ENCODE measurements around the gene PLXNA1.

Gene PLXNA1

DNA sequence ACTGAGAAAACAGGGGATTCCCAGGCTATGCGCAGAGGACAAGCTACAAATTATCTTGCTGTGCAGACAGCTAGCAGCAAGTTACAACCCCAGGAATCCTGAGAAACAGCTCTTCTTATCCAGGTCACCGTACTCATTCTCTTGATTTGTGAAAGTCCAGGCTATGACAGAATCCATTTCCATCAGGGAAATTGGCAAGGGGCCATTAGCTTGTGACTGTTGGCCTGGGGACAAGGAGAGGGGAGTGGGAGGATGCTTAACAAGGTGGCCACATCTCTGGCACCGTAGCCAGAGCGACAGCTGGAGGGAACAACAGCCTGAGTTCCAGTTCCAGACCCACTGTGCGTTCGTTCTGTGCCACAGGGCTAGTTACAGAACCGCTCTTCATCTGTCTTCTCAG is 44.9 kb upstream of the PLXNA1 start:
- DNase-seq (ENCODE audit: low read depth), result peak; percentile 30
- H3K4me3 ChIP-seq (replicated peaks; ENCODE audit: low read depth, low read length), result no peak overlapping the region
- TF ChIP-seq, protein P1, sequence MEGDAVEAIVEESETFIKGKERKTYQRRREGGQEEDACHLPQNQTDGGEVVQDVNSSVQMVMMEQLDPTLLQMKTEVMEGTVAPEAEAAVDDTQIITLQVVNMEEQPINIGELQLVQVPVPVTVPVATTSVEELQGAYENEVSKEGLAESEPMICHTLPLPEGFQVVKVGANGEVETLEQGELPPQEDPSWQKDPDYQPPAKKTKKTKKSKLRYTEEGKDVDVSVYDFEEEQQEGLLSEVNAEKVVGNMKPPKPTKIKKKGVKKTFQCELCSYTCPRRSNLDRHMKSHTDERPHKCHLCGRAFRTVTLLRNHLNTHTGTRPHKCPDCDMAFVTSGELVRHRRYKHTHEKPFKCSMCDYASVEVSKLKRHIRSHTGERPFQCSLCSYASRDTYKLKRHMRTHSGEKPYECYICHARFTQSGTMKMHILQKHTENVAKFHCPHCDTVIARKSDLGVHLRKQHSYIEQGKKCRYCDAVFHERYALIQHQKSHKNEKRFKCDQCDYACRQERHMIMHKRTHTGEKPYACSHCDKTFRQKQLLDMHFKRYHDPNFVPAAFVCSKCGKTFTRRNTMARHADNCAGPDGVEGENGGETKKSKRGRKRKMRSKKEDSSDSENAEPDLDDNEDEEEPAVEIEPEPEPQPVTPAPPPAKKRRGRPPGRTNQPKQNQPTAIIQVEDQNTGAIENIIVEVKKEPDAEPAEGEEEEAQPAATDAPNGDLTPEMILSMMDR (IDR thresholded peaks at IDR 0.05; ENCODE audit: low read length, missing control alignments), result no peak

DNA sequence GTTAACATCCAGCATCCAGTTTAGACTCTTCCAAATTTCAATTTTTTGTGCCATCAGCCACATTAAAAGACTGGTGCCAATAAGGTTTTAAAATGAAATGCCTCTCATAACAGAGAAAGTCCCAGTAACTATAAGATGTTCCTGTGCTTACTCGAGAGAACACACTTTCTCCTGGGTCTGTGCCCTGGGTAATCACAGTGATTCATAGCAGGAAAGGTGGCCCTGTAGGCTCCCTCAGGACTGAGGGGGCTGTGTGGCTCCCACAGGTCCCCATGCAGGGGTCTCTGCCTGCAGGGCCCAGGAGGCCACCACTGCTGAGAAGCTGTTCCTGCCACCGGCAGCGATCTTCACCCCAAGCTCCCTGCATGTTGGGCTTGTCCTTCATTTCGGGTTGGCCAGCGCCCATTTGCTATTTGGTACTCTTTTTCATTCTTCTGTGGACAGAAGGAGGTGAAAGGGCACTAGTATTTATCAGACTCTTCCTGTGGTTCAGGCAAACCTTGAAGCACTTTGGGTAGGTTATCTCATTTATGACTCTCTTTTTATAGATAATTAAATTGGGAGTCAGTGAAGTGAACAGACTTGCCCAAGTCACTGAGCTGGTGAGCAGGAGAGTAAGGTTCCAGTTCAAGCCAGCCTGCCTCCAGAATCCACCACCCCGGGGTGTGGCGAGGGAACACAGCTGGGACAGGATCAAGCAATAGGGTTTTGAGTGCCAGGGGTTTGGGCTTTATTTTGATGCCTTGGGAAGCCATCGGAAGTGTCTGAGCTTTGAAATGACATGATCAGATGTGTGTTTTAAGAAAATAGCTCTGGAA is 44.2 kb upstream of the PLXNA1 start:
- no peak for DNase-seq (ENCODE audit: low read depth)
- TF ChIP-seq, protein P1 (IDR thresholded peaks at IDR 0.05; ENCODE audit: low read length, missing control alignments), result no peak

DNA sequence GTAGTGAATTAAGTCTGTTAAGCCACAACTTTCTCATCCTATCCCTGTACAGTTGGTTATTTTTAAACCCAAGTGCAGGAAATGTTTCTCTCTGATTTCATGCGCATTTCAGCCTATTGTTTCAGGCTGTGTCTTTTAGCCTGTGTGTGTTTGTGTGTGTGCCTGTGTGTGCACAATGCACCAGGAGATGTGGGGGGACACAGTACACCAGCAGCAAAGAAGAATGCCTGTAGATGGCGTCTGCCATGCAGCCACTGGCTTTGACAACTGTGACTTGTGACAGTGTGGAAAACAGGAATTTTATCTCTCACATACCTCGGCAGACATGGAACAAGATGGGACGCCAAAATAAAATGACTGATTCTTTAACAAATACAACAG is 43.6 kb upstream of the PLXNA1 start:
- peak; percentile 56 for DNase-seq (ENCODE audit: low read depth)
- H3K4me3 ChIP-seq (replicated peaks; ENCODE audit: low read depth, low read length), result no peak overlapping the region
- TF ChIP-seq, protein P1 (IDR thresholded peaks at IDR 0.05; ENCODE audit: low read length, missing control alignments), result peak; percentile 18

More for the DNA sequence above, 44.2 kb upstream of the PLXNA1 start:
- H3K4me3 ChIP-seq (replicated peaks; ENCODE audit: low read depth, low read length), result no peak overlapping the region

DNA sequence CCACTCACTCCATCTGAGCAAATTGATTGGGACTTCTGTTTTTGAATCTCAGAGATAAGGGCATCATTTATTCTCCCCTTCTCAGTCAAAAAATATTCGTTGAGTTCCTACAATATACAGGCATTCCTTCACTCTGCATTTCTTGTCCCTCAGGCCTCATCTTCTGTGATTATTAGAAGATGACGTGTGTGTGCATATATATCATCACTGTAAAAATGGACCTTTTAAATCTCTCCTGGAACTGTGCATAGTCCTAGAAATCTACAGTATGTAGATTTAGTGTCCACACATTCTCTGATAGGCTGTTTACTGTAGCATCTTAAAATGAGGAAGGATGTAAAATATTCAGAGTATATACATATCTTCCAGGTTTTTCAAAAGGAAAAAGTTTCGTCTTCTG is 43.2 kb upstream of the PLXNA1 start:
- no peak for DNase-seq (ENCODE audit: low read depth)
- H3K4me3 ChIP-seq (replicated peaks; ENCODE audit: low read depth, low read length), result no peak overlapping the region
- TF ChIP-seq, protein P1 (IDR thresholded peaks at IDR 0.05; ENCODE audit: low read length, missing control alignments), result no peak

DNA sequence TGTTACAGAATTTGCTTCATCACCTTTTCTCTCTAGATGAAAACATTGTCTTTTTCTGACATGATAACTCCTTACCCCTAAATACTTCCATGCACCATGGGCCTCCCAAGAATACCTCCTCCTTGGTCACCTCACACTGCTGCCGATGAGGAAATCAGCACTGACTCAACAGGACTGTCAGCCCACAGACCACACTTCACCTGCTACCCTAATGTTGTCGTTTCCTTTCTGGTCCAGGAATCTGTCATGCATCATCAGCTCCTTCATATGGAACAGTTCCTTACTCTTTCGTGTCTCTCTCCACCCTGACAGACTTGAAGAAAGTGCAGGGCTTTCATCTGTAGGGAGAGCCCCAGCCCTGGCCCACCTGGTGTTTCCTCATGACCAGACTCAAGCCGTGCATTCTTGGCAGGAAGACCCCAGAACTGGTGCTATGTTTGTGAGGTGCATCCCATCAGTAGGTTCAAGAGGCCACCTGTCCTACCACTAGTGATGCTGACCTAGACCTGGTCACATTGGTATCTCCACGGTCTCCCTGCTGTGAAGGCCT is 41.1 kb upstream of the PLXNA1 start:
- no peak for DNase-seq (ENCODE audit: low read depth)
- H3K4me3 ChIP-seq (replicated peaks; ENCODE audit: low read depth, low read length), result no peak overlapping the region
- TF ChIP-seq, protein P1 (IDR thresholded peaks at IDR 0.05; ENCODE audit: low read length, missing control alignments), result no peak

DNA sequence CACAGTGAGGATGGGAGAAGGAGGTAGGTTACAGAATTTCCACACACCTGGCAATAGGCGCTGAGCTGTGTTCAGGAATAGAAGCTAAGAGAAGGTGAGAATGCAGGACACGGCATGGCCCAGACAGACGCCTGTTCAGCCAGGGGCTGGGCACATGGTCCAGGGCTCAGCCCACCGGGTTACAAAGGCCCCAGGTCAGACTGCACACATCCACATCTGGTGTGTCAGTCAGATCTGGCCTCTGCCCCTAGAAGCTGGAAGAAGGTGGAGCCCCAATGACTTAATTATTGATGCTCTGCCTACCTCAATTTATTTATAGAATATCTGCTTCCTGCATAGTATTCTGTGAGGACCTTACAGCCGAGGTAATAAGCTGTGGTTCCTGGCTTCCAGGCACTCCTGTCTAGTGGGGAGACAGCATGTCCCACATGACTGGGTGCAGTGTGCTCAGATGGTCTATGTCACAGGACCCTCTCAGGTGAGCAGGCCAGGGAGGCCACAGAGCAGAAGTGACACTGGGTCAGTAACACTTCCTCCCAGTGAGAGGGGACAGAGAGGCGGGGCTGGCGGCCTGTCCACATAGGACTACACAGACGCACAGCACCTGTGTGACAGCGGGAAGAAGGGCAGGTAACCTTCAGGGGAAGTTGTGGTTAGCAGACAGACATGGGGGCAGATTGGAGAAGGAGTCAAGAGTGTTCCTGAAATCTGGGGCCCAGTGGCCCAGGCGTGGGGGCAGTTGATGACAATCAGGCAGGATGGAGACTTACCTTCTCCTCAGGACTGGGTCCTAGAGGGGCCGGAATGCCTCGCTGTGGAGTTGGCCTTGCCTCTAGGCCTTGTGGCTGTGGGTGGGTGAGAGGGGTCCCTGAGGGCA is 38.6 kb upstream of the PLXNA1 start:
- TF ChIP-seq, protein P1 (IDR thresholded peaks at IDR 0.05; ENCODE audit: low read length, missing control alignments), result no peak
- H3K4me3 ChIP-seq (replicated peaks; ENCODE audit: low read depth, low read length), result no peak overlapping the region
- DNase-seq (ENCODE audit: low read depth), result no peak

Measured in fibroblast of pulmonary artery (primary cell).